Kidney (tissue), 14 donors: ENCODE data around the gene FNDC11. TPM values are rescaled to one million over a fixed set of nuclear protein-coding genes. Genes with fewer than 3 reads are reported as not detected.
A peak's percentile ranks its signal among the peaks of the same experiment; 100 is the strongest.

Experiments
- DNase-seq, 5 donors: peaks; one replicate each; pipeline ENCODE4 v3.0.0-alpha.2; 2013 to 2020
- FAIRE-seq: peaks from 2 replicates; lab custom pipeline; 2012; peaks lifted over from hg19 to GRCh38; lab: Jason Lieb, UNC
- H3K27ac ChIP-seq, 2 donors: one replicate each; pipeline ENCODE4 v1.7.0; 2013; ENCODE audit warnings: low read depth in 2 of 2, low read length in 2 of 2, inconsistent platforms in 1 of 2
- H3K27me3 ChIP-seq: one replicate; pipeline ENCODE4 v1.7.1; 2013; ENCODE audit warnings: low read length, inconsistent platforms; ENCODE audit not compliant: control insufficient read depth, insufficient read depth
- H3K36me3 ChIP-seq, 3 donors: one replicate each; pipeline versions ENCODE4 v1.7.0 to v1.7.1; 2013; ENCODE audit warnings: low read length in 3 of 3, control low read depth in 1 of 3, inconsistent platforms in 1 of 3; ENCODE audit not compliant: insufficient read depth in 3 of 3, control insufficient read depth in 2 of 3
- H3K4me1 ChIP-seq, 3 donors: one replicate each; pipeline versions ENCODE4 v1.7.0 to v1.7.1; 2013; ENCODE audit warnings: low read length in 3 of 3, inconsistent platforms in 1 of 3, low read depth in 1 of 3; ENCODE audit not compliant: control insufficient read depth in 2 of 3, insufficient read depth in 2 of 3
- H3K4me3 ChIP-seq, 3 donors: one replicate each; pipeline versions ENCODE4 v1.7.0 to v1.8.1; 2013; ENCODE audit warnings: low read length in 3 of 3, control low read depth in 1 of 3, inconsistent platforms in 1 of 3
- H3K9ac ChIP-seq, 3 donors: one replicate each; pipeline versions ENCODE4 v1.7.0 to v1.7.1; 2013; ENCODE audit warnings: low read length in 3 of 3, control low read depth in 1 of 3, inconsistent platforms in 1 of 3
- H3K9me3 ChIP-seq, 3 donors: one replicate each; pipeline versions ENCODE4 v1.7.0 to v1.7.1; 2013; ENCODE audit warnings: low read length in 3 of 3, control low read depth in 1 of 3, inconsistent platforms in 1 of 3; ENCODE audit not compliant: control insufficient read depth in 2 of 3, insufficient read depth in 1 of 3
- intact Hi-C: fragments of 100-400 bp; cut with DNase I; formaldehyde crosslinking; loops from one replicate; pipeline ENCODE4 v1.11.1; 2022
- polyA plus RNA-seq: library from polyadenylated mRNA; stranded (reverse); fragments of 350-450 nt; fragmentation: Illumina TruSeq; extraction: RNeasy Lipid Tissue Mini Kit (QIAGEN cat#74804); gene quantifications from one replicate; pipeline ENCODE4 v1.2.3, GENCODE V29; 2014; ENCODE audit warnings: low read depth, low replicate concordance; ENCODE audit not compliant: insufficient read depth
- total RNA-seq: library from RNA; stranded (reverse); fragmentation: NEBNext Ultra II Directional; extraction: Animal tissue kit (Norgen Biotek cat#: 25700); gene quantifications from one replicate; pipeline ENCODE4 v1.2.1, GENCODE V29; 2021
- TF ChIP-seq, protein P1 (sequence below): IDR thresholded peaks from 3 replicates; pipeline ENCODE4 v1.5.1; 2012; ENCODE audit warnings: mild to moderate bottlenecking, moderate library complexity, borderline replicate concordance; ENCODE audit not compliant: insufficient read depth; ENCODE audit errors: extremely low read depth
- donor health status: control.
- donor health status: control.
- donor health status: control.
- donor health status: control.
- donor health status: control.
- donor health status: DM: yes; HTN: yes; CAD: no.
- donor health status: Normal renal cell carcinoma (clear cell type).

The FNDC11 gene
- total and polyA plus RNA-seq, 2 donors from 2014 or later = 0.47 to 1.6 TPM

DNA sequence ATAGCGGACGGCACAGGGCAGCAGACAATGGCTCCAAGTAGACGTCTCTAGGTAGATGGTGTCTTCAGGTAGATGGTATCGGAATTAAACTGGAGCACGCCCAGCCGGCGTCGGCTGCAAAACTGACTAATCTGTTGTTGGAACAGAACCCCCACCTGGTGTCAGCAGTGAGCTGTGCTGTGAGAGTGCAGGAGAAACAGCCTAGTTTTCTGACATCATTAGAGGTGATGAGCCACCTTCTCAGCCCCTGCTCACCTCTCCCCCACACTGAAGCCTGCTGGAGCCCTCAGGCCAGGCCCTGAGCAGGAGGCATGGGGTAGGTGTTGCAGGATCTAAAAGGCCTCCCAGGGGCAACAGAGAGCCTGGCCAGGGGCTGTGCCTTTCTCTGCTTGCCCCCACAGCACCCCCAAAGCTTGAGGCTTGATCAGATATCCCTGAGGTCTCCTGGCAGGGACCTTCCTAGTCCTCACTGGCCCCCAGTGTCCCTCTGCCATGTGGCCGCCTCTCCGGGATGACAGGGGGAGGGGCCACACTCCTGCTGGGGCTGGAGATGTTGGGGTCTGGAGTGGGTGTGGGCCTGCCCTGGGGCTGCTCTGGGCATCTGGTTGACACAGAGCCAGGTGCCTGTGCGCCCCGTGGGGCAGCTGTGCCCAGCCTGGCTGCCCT lies 27.0 kb downstream of the FNDC11 start:
- DNase-seq (peak in 4 of 5 donors; percentile 63 to 72 (median 68)), FAIRE-seq (no peak)
- intact Hi-C loops = no loop called here
- Histone ChIP-seq H3K9me3 (no peaks in the 10 kb centered on the region), H3K36me3 (no peaks in the 10 kb centered on the region), H3K4me1 (no peaks in the 10 kb centered on the region), H3K27ac (no peak overlapping the region), H3K27me3 (no peaks in the 10 kb centered on the region), H3K9ac (no peak overlapping the region), H3K4me3 (no peak overlapping the region)
- TF ChIP-seq, protein P1, sequence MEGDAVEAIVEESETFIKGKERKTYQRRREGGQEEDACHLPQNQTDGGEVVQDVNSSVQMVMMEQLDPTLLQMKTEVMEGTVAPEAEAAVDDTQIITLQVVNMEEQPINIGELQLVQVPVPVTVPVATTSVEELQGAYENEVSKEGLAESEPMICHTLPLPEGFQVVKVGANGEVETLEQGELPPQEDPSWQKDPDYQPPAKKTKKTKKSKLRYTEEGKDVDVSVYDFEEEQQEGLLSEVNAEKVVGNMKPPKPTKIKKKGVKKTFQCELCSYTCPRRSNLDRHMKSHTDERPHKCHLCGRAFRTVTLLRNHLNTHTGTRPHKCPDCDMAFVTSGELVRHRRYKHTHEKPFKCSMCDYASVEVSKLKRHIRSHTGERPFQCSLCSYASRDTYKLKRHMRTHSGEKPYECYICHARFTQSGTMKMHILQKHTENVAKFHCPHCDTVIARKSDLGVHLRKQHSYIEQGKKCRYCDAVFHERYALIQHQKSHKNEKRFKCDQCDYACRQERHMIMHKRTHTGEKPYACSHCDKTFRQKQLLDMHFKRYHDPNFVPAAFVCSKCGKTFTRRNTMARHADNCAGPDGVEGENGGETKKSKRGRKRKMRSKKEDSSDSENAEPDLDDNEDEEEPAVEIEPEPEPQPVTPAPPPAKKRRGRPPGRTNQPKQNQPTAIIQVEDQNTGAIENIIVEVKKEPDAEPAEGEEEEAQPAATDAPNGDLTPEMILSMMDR = peak; percentile 30

- no peaks in the 10 kb centered on the region for H3K36me3 ChIP-seq
- H3K9ac ChIP-seq = no peak overlapping the region
- intact Hi-C loops = no loop called here
- no peaks in the 10 kb centered on the region for H3K9me3 ChIP-seq
- no peak overlapping the region for H3K4me3 ChIP-seq
- TF ChIP-seq, protein P1 = no peak
- no peaks in the 10 kb centered on the region for H3K4me1 ChIP-seq
- H3K27me3 ChIP-seq = no peaks in the 10 kb centered on the region
- no peak for FAIRE-seq
- DNase-seq = no peak
- no peak overlapping the region for H3K27ac ChIP-seq
Measured at GRCh38 chr20:63582382-63583063, 28.6 kb downstream of the FNDC11 start.

DNA sequence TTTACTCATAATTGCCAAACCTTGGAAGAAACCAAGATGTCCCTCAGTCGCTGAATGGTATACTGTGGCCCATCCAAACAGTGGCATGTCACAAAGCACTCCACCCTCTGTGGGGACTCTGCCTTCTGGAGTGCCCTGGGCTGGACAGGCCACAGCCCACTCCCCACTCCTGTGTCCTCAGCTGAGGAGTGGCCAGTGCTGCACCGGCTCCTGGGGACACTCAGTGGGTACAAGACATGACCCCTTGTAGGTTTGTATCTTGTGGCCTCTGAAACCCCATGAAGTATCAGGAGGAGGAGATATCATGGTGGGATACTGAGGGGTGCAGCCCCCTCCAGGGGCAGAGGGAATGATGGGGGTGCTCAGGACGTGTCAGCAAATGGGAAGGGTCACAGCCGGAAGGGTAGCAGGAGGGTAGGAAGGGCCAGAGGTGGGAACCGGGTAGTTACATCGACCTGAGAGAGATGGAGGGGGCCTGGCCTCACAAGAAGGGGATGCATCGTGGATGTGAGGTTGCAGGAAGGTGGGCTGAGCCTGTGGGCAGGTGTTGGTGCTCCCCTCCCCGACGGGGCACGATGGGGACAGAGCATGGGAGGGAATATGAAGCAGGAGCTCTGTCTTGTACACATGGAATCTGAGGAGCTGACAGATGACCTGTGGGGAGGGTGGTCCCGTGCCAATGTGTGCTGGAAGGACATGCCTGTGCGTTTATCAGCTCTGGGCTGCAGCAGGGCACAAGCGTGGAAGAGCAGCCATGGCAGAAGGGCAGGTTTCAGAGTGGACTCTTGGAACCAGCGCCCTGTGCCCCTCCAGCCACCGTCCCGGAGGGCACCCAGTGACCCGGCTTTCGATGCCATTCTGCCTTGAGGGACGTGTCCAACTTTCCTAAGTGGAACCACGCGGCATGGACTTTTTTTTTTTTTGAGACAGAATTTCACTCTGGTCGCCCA lies 31.9 kb downstream of the FNDC11 start:
- TF ChIP-seq, protein P1 = no peak
- DNase-seq = peak in 1 of 5 donors; percentile 52
- H3K4me1 ChIP-seq = no peaks in the 10 kb centered on the region
- H3K27ac ChIP-seq = no peak overlapping the region
- no peak for FAIRE-seq
- H3K9me3 ChIP-seq = no peaks in the 10 kb centered on the region
- no peak overlapping the region for H3K9ac ChIP-seq
- H3K36me3 ChIP-seq = peaks cover 0 to 10% (median under 1%) of the 10 kb centered on the region in 3 donors
- no peaks in the 10 kb centered on the region for H3K27me3 ChIP-seq
- no peak overlapping the region for H3K4me3 ChIP-seq
- intact Hi-C loops = no loop called here
